ENCODE data around the gene UBE2E3.
A peak's percentile ranks its signal among the peaks of the same experiment; 100 is the strongest.

UBE2E3 gene

GRCh38 chr2:181051861-181052522 lies 71.6 kb downstream of the UBE2E3 start:
- TF ChIP-seq ZFX (IDR thresholded peaks at IDR 0.05), result no peak
- TF ChIP-seq CTCF (conservative IDR thresholded peaks at IDR 0.05), result no peak
- H3K27ac ChIP-seq, result no peak overlapping the region

- H3K27ac ChIP-seq, result no peak overlapping the region
Observed at GRCh38 chr2:181052523-181052891, 72.1 kb downstream of the UBE2E3 start.

GRCh38 chr2:181054256-181054655 lies 73.9 kb downstream of the UBE2E3 start:
- TF ChIP-seq ZFX (IDR thresholded peaks at IDR 0.05) (no peak), CTCF (conservative IDR thresholded peaks at IDR 0.05) (no peak)
- no peak overlapping the region for H3K27ac ChIP-seq

More at GRCh38 chr2:181052523-181052891, 72.1 kb downstream of the UBE2E3 start:
- TF ChIP-seq CTCF (conservative IDR thresholded peaks at IDR 0.05) (no peak), ZFX (IDR thresholded peaks at IDR 0.05) (no peak)

GRCh38 chr2:181054843-181055242 lies 74.4 kb downstream of the UBE2E3 start:
- no peak for TF ChIP-seq ZFX (IDR thresholded peaks at IDR 0.05)
- no peak for TF ChIP-seq CTCF (conservative IDR thresholded peaks at IDR 0.05)
- H3K27ac ChIP-seq, result no peak overlapping the region

GRCh38 chr2:181058378-181059269 lies 78.2 kb downstream of the UBE2E3 start:
- no peak overlapping the region for H3K27ac ChIP-seq

GRCh38 chr2:181063696-181064095 lies 83.3 kb downstream of the UBE2E3 start:
- TF ChIP-seq ZFX (IDR thresholded peaks at IDR 0.05) (no peak), CTCF (conservative IDR thresholded peaks at IDR 0.05) (no peak)
- no peak overlapping the region for H3K27ac ChIP-seq

More at GRCh38 chr2:181058378-181059269, 78.2 kb downstream of the UBE2E3 start:
- TF ChIP-seq CTCF (conservative IDR thresholded peaks at IDR 0.05) (peak; percentile 48), ZFX (IDR thresholded peaks at IDR 0.05) (no peak)

- TF ChIP-seq ZFX (IDR thresholded peaks at IDR 0.05) (no peak), CTCF (conservative IDR thresholded peaks at IDR 0.05) (no peak)
- no peak overlapping the region for H3K27ac ChIP-seq
Observed at GRCh38 chr2:181065458-181065857, 85.1 kb downstream of the UBE2E3 start.

All from C4-2B (cell line).